ENCODE results near the gene ZNF346.

ZNF346 gene

GRCh38 chr5:177089127-177089526, 66.6 kb downstream of the ZNF346 start:
- DNase-seq = no peak
- H3K4me3 Mint-ChIP-seq = no peak overlapping the region
- no peak overlapping the region for H3K27ac Mint-ChIP-seq
- H3K9me3 Mint-ChIP-seq = no peaks in the 10 kb centered on the region
- CTCF ChIA-PET = no interaction called here
- H3K36me3 Mint-ChIP-seq = no peaks in the 10 kb centered on the region
- peaks cover 61% of the 10 kb centered on the region for H3K27me3 Mint-ChIP-seq
- peaks cover 8% of the 10 kb centered on the region for H3K4me1 Mint-ChIP-seq

DNA sequence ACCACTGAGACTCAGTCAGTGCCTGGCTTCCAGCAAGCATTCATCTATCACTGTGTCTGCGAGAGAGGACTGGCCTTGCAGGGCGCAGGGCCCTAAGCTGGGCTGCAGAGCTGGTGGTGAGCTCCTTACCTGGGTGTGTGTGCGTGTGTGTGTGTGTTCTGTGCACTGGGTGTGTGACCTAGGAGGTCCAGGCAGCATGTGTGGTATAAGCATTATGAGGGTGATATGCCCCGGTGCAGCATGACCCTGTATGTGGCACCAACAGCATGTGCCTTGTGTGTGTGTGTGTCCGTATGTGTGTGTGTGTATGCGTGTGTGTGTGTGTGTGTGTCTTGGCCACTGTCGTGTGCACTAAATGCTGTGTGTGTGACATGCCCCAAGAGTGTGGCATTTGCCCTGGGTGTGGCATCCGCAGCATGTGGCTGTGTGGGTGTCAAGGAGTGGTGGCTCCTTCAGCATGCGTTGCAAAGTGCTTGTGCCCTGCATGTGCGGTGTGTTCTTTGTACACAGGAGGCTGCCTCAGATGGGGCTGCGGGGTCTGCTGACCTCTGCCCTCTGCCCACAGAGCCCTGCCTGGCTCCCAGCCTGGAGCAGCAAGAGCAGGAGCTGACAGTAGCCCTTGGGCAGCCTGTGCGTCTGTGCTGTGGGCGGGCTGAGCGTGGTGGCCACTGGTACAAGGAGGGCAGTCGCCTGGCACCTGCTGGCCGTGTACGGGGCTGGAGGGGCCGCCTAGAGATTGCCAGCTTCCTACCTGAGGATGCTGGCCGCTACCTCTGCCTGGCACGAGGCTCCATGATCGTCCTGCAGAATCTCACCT, 67.5 kb downstream of the ZNF346 start:
- no peaks in the 10 kb centered on the region for H3K9me3 Mint-ChIP-seq
- H3K27ac Mint-ChIP-seq = no peak overlapping the region
- peaks cover 8% of the 10 kb centered on the region for H3K4me1 Mint-ChIP-seq
- DNase-seq = no peak
- no peaks in the 10 kb centered on the region for H3K36me3 Mint-ChIP-seq
- H3K4me3 Mint-ChIP-seq = no peak overlapping the region
- peaks cover 64% of the 10 kb centered on the region for H3K27me3 Mint-ChIP-seq
- CTCF ChIA-PET = no interaction called here

DNA sequence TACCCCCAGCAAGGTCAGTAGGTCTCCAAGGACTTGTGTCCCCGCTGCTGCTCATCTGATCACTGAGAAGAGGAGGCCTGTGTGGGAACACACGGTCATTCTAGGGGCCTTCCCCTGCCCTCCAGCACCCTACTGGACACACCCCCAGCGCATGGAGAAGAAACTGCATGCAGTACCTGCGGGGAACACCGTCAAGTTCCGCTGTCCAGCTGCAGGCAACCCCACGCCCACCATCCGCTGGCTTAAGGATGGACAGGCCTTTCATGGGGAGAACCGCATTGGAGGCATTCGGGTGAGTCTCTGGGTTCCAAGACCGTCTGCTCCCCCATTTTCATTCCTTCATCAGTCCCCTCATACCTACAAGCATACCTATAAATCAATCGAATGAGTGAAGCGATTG, 68.3 kb downstream of the ZNF346 start:
- Mint-ChIP-seq H3K27me3 (peaks cover 56% of the 10 kb centered on the region), H3K36me3 (no peaks in the 10 kb centered on the region), H3K4me1 (peaks cover 8% of the 10 kb centered on the region), H3K9me3 (no peaks in the 10 kb centered on the region), H3K27ac (no peak overlapping the region), H3K4me3 (no peak overlapping the region)
- CTCF ChIA-PET = no interaction called here
- no peak for DNase-seq

GRCh38 chr5:177091232-177091631, 68.7 kb downstream of the ZNF346 start:
- Mint-ChIP-seq H3K27ac (no peak overlapping the region), H3K27me3 (peaks cover 52% of the 10 kb centered on the region), H3K9me3 (no peaks in the 10 kb centered on the region), H3K4me1 (peaks cover 4% of the 10 kb centered on the region), H3K4me3 (no peak overlapping the region), H3K36me3 (no peaks in the 10 kb centered on the region)
- DNase-seq = no peak
- CTCF ChIA-PET = no interaction called here

GRCh38 chr5:177092178-177093081, 69.9 kb downstream of the ZNF346 start:
- Mint-ChIP-seq H3K9me3 (no peaks in the 10 kb centered on the region), H3K36me3 (no peaks in the 10 kb centered on the region), H3K27me3 (peaks cover 47% of the 10 kb centered on the region), H3K4me1 (peaks cover 2% of the 10 kb centered on the region), H3K4me3 (no peak overlapping the region), H3K27ac (no peak overlapping the region)
- no peak for DNase-seq
- CTCF ChIA-PET = no interaction called here

DNA sequence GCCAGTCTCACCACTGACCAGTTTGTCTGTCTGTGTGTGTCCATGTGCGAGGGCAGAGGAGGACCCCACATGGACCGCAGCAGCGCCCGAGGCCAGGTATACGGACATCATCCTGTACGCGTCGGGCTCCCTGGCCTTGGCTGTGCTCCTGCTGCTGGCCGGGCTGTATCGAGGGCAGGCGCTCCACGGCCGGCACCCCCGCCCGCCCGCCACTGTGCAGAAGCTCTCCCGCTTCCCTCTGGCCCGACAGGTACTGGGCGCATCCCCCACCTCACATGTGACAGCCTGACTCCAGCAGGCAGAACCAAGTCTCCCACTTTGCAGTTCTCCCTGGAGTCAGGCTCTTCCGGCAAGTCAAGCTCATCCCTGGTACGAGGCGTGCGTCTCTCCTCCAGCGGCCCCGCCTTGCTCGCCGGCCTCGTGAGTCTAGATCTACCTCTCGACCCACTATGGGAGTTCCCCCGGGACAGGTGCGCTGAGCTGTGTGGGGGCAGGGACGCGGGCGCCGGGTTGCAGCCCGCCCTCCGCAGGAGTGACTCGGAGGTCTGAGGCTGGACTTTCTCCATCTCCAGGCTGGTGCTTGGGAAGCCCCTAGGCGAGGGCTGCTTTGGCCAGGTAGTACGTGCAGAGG, 70.7 kb downstream of the ZNF346 start:
- Mint-ChIP-seq H3K36me3 (no peaks in the 10 kb centered on the region), H3K27me3 (peaks cover 42% of the 10 kb centered on the region), H3K4me1 (no peaks in the 10 kb centered on the region), H3K4me3 (no peak overlapping the region), H3K9me3 (no peaks in the 10 kb centered on the region), H3K27ac (no peak overlapping the region)
- DNase-seq = no peak
- CTCF ChIA-PET = interaction anchor here (0.6 kb wide), 1 partner anchor 433 kb away, joined by 3 read pairs; no protein-coding TSS in a partner anchor

DNA sequence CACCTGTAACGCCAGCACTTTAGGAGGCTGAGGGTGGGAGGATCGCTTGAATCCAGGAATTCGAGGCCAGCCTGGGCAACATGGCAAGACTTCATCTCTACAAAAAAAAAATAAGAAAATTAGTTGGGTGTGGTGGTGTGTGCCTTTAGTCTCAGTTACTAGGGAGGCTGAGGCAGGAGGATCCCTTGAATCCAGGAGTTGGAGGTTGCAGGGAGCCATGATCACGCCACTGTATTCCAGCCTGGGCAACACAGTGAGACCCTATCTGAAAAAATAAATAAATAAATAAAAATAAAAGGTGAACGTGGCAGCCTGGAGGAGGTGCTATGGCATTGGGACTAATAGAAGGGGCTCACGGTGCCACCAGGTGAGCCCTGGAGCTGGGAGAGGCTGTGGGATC, 71.3 kb downstream of the ZNF346 start:
- DNase-seq = no peak
- H3K9me3 Mint-ChIP-seq = no peaks in the 10 kb centered on the region
- H3K4me1 Mint-ChIP-seq = no peaks in the 10 kb centered on the region
- H3K27me3 Mint-ChIP-seq = peaks cover 36% of the 10 kb centered on the region
- CTCF ChIA-PET = interaction anchor here (0.6 to 1.4 kb wide), 2 partner anchors 433 to 435 kb away, joined by 3 read pairs; no protein-coding TSS in a partner anchor
- no peak overlapping the region for H3K27ac Mint-ChIP-seq
- H3K4me3 Mint-ChIP-seq = no peak overlapping the region
- H3K36me3 Mint-ChIP-seq = no peaks in the 10 kb centered on the region

DNA sequence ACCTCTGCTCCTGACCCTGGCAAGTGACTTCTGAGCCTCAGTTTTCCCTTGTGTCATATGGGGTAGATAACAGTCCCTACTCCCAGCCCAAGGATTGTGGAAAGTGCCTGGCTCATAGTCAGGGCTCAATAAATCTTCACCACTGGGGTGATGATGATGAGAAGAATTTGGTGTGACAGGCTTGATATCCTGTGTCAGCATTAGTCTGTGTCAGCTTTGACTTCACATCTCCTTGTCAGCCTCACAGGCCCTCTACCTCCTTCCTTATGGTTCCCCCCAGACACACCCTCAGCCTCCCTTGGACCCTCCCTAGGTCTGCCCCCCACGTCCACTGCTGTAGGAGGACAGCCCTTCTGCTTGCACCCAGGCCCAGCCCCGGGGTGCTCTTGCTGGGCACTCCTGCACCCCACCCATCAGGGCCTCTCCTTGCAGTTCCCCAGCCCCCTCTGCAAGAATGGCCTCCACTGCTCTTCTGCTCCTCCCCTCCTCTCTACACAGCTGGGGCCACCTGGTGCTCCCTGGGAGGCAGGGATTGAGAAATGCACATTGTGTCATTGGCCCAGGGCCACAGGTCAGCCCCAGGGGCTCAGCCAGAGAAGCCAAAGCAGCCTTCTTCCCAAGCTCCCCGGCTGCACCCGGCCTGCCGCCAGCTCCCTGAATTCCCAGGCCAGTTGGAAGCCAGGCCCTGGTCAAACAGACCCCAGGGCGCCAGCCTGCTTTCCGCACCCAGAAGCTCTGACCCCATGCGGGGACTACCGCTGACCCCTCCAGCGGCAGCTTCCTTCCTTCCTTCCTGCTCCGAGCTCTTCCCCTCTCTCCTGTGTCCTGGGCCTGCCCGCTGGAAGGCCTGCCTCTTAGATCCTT, 72.0 kb downstream of the ZNF346 start:
- H3K36me3 Mint-ChIP-seq = no peaks in the 10 kb centered on the region
- H3K27me3 Mint-ChIP-seq = peaks cover 35% of the 10 kb centered on the region
- H3K4me1 Mint-ChIP-seq = no peaks in the 10 kb centered on the region
- H3K4me3 Mint-ChIP-seq = no peak overlapping the region
- CTCF ChIA-PET = interaction anchor here (0.5 to 1.4 kb wide), 2 partner anchors 436 to 1171 kb away, joined by 3 read pairs; no protein-coding TSS in a partner anchor
- H3K9me3 Mint-ChIP-seq = no peaks in the 10 kb centered on the region
- no peak overlapping the region for H3K27ac Mint-ChIP-seq
- DNase-seq = no peak

- no peak for DNase-seq
- H3K36me3 Mint-ChIP-seq = no peaks in the 10 kb centered on the region
- no peaks in the 10 kb centered on the region for H3K4me1 Mint-ChIP-seq
- no peak overlapping the region for H3K27ac Mint-ChIP-seq
- H3K27me3 Mint-ChIP-seq = peaks cover 39% of the 10 kb centered on the region
- H3K4me3 Mint-ChIP-seq = no peak overlapping the region
- H3K9me3 Mint-ChIP-seq = no peaks in the 10 kb centered on the region
- CTCF ChIA-PET = interaction anchor here (1.4 kb wide), 1 partner anchor 437 kb away, joined by 3 read pairs; no protein-coding TSS in a partner anchor
Observed at GRCh38 chr5:177095088-177095669, 72.7 kb downstream of the ZNF346 start.

GRCh38 chr5:177096162-177097015, 73.9 kb downstream of the ZNF346 start:
- CTCF ChIA-PET = interaction anchor here (0.5 kb wide), 1 partner anchor 10 kb away, joined by 3 read pairs; no protein-coding TSS in a partner anchor
- DNase-seq = no peak
- H3K36me3 Mint-ChIP-seq = no peaks in the 10 kb centered on the region

GRCh38 chr5:177097016-177097985, 74.8 kb downstream of the ZNF346 start:
- H3K36me3 Mint-ChIP-seq = no peaks in the 10 kb centered on the region
- H3K4me1 Mint-ChIP-seq = no peaks in the 10 kb centered on the region
- H3K27me3 Mint-ChIP-seq = peaks cover 38% of the 10 kb centered on the region
- H3K27ac Mint-ChIP-seq = peak overlapping the region; percentile 85
- CTCF ChIA-PET = interaction anchor here (0.5 to 1.2 kb wide), 2 partner anchors 10 to 15 kb away, joined by 3 read pairs; no protein-coding TSS in a partner anchor
- peak overlapping the region; percentile 44 for H3K4me3 Mint-ChIP-seq
- no peak for DNase-seq
- H3K9me3 Mint-ChIP-seq = no peaks in the 10 kb centered on the region

More at GRCh38 chr5:177096162-177097015, 73.9 kb downstream of the ZNF346 start:
- Mint-ChIP-seq H3K4me1 (no peaks in the 10 kb centered on the region), H3K9me3 (no peaks in the 10 kb centered on the region), H3K27ac (no peak overlapping the region), H3K27me3 (peaks cover 43% of the 10 kb centered on the region), H3K4me3 (no peak overlapping the region)

Measured in activated naive CD4-positive, alpha-beta T cell treated with anti-CD3 and anti-CD28 coated beads, Interleukin-2, amount 10 ng/mL, durations not matched to agents 7 days and 5 days (primary cell).